Activated CD4-positive, alpha-beta T cell treated with anti-CD3 and anti-CD28 coated beads, Interleukin-2, Interleukin-4, amounts not matched to agents 100 ng/mL and 50 ng/mL, durations not matched to agents 16 hours and 8 hours (primary cell): Measurements from ENCODE around the gene USP6NL.
A peak's percentile ranks its signal among the peaks of the same experiment; 100 is the strongest.

Source experiments
- DNase-seq: peaks from one replicate; pipeline ENCODE4 v3.0.0-alpha.2; 2020; ENCODE audit warnings: low spot score

The USP6NL gene

DNA sequence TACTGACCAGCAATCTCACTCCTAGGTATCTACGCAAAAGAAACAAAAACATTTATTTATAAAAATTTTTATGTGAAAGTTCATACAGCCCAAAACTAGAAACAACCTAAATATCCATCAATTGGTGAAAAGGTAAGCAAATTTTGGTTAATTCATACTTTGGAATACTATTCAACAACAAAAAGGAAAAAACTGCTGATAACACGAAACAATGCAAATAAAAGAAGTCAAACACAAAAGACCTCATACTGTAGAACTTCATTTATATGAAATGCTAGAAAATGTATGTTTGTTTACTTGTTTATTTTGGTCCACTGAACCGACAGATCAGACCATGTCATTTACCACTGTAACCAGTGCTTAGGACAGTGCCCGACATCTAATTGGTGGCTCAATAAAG lies 60.3 kb downstream of the USP6NL start:
- no peak for DNase-seq

DNA sequence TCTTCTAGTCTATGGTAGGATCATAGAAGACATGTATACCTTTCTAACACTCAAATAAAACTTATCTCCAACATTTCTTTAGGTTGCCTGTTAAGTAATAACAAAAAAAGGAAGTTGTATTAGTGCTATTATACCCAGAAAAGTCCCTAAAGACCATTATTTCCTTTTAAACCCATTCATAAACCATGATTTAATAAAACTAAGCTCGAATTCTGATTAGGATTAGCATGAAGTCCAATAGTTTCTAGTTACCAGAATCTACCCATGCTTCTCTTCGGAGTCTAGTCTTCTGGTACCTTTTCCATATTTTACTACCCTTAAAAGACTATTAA lies 62.7 kb downstream of the USP6NL start:
- no peak for DNase-seq

DNA sequence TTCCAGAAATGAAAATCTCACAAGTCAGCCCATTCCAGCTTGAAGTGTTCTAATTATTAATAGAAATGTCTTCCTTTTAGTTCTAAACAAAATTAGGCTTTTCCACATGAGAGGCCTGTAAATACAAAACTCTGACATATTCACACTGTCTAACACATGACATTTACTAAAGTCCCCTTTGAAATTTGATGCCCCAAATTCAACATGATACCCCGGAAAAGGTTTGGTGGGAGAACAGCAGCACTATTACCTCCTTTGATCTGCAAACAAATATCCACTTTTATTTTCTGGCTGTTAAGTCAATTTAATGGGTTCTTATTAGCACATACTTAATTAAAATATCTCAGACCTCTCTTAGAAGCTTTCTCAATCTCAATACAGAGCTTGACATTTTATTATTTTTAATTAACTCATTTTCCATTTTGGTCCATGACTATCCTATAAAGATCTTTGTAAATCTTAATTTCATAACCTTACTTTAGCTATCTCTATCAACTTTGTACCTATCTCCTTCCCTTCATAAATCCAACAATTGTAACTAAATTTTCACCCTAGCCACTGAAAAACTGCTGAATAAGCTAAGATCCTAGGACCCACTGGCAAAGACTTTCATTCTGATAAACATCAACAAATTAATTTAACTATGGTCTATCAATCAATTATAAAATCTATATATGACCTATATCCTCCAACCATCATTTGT lies 63.2 kb downstream of the USP6NL start:
- no peak for DNase-seq

DNA sequence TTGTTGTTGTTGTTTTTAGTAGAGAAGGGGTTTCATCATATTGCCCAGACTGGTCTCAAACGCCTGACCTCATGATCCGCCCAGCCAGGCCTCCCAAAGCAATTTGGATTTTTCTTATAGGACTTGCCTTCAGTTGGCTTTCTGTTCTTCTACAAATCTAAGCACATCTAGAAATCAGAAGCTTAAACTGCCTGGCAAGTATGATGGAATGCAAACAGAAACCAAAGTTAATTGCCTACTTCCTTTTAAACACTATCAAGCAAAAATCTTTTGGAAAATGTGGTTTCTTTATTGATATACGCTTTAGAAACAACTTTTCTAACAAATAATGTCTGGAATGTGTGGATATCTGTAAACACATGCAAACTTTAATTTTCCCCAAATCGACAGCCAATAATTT lies 64.9 kb downstream of the USP6NL start:
- no peak for DNase-seq

DNA sequence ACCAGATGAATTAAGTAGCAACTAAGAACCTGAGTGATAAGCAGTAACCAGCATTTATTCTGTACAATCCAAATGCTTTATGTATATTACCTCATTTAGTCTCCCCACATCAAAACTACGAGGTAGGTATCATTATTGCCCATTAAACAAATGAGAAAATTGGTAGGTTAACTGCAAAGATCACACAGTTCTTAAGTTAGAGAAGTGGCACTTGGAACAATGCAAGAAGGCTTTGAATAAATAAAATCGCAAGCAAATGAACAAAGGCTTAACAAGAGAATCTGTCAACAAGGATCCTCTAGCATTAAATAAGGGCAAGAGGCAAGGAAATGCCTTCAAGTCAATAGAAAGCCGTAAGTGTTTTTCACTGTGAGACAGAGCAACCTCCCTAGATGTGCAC lies 70.2 kb downstream of the USP6NL start:
- DNase-seq, result no peak

DNA sequence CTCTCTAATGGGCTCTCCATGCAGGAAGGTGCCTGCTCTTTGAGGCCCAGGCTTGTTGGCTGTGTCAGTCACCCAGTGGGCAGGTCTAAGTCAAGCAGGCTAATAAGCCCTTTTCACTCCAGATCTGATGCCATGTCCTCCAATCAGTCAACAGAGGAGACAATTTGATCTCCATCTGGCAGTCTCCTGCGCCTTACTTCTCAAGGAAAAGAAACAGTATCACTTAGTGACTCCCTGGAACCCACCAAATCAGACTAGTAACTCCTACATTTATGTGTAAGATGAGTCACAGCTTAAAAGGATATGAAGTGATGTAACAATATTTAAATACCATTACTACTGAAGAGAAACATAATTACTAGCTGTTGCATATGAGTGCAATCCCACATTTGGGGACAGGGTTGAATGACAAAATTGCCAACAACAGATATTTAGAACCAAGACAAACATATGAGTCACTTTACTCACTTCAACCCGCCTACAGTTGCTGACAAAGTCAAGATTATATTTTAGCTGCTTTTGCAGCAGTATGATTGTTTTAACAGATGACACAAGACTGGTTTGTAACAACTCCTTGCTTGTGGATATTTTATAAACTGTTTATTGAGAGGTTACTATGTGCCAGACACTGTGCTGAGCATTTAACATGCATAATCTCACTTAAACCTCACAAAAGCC lies 72.1 kb downstream of the USP6NL start:
- no peak for DNase-seq

DNA sequence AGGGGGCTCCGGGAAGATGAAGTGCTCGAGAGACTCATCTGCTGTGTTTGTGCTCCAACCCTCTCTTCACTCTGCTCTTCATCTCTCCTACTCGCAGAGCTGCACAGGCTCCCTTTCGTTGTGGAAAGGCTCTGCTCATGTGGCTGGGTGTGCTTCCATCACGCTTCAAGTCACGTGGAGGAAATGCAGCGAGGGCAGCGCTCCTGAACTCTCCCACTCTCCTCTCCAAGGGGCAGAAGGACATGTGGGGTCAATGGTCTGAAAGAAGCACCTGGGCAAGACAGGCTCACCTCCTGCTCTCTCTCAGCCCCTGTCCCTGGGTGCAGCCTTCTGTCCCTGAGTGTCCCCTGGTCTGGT lies 72.6 kb downstream of the USP6NL start:
- no peak for DNase-seq

DNA sequence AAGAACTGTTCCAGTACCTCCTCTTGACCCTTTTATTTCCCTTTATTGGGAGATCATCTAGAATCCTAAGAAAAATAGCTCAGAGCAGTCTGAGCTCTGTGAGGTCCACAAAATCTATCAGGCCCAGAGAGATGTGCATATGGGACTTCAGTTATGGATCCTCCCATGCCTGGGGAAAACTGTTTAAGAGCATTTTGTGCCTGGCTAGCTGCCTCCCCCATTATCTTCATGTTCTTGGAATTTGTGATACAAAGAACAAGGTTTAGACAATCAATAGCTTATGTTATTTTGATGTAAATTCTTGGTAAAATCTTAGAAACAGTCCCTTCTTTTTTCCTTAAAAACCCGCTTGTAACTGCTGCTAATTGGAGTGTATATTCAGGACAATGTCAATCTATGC lies 75.2 kb downstream of the USP6NL start:
- no peak for DNase-seq

DNA sequence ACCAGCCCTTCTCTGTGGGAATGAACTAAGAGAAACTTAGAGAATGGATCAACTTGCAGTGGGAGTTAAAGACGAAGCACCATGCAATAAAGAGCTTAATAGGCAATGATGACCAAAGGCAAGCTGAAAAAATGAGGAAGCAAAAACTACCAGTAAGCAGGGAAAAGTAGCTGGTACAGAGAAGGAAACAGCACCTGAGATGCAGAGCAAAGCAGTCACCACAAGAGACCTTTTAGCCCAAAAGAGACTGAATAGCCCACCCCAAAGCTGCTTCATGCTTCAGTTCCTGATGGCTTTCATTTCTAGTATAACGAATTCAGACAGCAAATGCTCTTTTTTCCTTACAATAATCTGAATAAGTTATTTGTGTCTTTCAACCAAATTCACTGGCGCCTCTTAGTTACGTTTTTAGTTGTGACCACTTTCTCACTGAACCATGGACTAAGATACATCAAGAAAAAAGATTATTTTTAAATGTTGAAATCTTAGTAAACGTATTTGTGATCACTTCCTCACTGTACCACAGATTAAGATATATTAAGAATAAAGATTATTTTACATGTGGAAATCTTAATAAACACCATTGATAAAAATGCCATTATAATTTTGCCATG lies 76.0 kb downstream of the USP6NL start:
- DNase-seq, result no peak

DNA sequence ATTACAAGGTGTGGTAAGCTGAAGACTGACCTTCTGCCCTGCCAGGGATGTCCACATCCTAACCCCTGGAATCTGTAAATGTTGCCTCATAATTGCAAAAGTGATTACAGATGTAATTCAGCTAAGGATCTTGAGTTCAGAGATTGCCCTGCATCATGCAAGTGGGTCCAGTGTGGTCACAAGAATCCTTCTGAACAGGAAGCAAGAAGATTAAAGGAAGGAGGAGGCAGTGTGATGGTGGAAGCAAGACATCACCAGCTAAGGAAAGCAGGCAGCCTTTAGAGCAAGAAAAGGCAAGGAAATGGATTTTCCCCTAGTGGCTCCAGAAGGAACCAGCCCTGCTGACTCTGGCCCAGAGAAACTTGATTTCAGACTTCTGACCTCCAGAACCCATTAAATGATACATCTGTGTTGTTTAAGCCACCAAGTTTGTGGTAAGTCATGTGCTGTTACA lies 78.1 kb downstream of the USP6NL start:
- no peak for DNase-seq

DNA sequence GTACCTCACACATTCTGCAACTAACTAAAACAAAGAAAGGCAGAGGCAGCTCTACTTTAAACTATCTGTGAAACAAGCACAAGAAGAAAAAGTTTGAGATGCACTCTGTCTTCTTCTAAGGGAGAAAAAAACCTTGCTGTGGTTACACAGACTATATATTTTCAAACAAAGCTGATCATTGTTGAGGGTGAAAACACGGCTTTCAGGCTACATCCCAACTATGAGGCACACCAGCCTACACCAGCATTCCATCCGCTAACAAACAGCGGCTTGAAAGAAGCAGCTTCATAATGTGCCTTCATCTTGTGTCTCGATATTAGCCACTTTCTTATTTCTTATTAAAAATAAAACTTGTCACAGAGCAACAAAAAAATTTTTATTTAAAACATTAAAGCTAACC lies 79.1 kb downstream of the USP6NL start:
- DNase-seq, result no peak

DNA sequence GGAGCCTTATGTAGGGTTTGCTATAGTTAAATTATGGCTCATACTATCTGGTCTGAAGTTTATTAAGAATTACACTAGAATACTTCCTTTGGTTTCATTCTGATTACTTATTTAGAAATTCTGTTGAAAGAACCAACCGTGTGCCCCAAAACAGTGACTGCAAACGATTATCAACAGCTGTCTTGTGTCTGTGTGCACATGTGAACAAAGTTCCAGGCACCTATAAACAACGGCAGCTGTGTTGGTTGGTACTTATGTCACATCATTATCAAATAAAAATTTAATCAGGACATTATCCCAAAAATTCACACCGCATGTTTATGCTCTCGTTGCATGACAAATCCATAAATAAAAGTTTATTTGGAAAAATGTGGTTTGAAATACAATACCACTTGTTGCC lies 80.6 kb downstream of the USP6NL start:
- DNase-seq, result no peak

DNA sequence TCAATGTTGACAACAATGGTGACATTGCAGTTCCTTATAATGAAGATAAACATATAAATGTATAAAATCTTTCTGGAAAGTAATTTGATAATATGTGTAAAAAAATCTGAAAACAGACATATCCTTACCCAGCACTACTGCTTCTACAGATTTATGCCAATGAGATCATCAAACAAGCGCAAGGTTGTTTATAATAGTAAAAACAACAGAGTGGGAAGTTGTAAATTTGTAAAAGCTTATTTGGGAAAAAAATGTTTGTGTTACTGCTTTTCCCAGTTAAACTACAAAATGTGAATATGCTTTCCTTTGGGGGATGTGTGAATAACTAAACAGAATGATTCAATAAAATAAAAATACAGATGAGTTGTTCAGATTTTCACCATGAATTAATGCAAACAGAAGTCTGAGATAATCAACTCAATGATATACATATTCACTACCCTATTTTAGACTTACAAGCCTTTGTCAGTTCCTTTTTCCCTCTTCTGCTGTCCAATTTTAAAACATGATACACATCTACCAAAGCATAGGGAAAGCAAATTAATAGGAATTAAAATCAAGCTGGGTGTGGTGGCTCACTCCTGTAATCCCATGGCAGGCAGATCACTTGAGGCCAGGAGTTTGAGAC lies 82.1 kb downstream of the USP6NL start:
- no peak for DNase-seq

DNA sequence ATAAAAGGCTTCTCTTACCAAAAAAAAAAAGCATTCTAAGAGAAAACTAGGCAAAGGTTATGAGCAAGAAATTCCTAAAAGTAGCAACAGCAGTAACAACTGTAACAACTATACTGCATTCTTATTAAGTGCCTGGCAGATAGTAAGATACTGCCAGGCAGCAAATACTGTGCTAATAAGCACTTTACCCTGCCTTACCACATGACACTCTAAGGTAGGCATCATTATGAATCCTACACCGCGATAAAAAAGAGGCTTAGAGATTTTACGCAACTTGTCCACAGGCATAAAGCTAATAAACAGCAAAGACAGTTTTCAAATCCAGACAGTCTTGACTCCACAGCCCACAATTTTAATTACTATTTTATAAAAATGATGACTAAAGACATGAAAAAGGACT lies 83.2 kb downstream of the USP6NL start:
- no peak for DNase-seq

DNA sequence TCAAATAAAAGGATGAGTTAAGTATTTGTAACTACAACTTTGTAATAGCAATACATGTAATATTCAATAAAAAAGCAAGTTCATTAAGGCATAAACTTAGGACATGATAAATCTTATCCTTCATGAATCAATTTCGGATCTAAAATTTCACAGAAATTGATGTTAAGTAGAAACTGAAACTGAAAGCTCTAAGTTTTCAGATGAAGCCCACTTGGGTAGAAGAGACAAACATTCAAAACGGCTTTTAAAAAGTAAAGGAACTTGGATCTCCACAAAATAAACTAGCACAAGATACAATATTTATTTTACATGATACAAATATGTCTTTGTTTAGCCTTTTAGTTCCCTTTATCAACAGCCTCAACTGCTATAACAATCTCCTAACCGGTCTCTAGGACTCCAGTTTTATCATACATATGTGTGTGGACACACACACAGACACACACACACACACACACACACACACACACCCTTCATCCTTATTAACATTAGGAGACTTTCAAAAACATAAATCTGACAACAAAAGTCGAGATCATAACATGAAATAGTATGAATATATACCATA lies 83.7 kb downstream of the USP6NL start:
- no peak for DNase-seq

DNA sequence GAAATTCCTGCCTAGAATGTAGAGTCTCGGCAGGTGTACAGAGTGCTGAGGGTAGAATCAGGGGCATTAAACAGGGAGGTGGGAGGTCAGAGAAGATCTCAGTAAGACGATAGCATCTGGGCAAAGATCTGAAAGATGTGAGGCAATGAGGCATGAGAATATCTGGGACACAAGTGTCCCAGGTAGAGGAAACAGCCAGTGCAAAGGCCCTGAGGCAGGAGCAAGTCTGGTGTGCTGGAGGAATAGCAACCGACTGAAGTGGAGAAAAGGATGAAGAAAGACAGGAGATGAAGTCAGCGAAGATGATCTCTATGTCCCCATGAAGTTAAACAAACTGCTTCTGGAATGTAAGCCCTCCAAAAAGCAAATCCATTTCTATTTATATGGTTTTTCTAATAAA lies 84.4 kb downstream of the USP6NL start:
- DNase-seq, result no peak

DNA sequence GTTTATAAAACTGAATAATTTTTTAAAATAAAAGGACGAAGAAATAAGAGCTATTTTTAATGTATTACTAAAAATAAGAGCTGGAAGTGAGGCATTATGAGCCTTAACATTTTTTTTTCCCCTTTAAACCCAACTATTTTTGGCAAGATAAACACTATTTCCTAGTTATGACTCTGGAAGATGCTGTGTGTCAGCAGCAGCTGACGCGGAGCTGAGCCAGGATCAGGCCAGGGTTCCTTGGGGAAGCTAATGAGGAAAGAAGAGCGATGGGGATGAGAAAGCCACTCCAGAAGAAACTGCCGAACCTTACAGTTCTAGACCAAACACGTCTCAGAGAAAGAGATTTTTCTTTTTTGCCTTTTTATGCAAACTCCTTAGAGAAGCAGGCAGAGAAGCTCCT lies 85.9 kb downstream of the USP6NL start:
- no peak for DNase-seq

DNA sequence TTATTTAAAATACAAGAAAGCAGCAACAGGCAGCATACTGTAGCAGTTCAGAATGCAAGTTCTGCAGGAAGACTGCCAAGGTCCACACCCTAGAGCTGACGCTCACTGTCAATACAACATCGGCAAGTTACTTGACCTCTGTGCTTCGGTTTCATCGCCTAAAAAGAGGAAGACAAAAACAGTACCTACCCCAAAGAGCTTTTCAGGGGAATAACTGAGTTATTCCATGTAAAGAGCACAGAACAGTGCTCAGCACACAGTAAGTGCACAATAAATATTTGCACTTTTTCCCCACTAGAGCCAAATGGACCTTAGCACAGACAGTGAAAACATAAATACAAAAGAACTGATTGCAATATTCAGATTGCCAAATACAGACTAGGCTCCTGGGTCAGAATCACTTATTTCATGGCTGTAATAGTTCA lies 88.6 kb downstream of the USP6NL start:
- no peak for DNase-seq

DNA sequence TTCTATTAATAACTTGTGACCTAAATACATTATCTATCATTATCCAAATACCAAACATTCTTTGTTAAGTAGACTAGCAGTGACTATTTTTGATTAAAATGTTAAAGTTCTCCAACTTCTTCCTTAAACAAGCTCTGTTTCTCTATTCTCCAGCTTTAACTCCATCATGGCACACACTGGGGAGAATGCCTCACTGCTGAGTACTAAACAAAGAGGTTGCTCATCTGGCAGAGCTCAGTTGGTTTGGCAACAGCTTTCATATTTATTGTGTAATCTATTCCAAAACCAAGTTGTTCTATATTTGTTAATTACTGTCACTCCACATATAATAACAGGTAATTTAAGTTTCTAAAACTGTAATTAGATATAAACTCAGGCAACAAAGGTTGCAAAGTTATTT lies 89.6 kb downstream of the USP6NL start:
- DNase-seq, result no peak

DNA sequence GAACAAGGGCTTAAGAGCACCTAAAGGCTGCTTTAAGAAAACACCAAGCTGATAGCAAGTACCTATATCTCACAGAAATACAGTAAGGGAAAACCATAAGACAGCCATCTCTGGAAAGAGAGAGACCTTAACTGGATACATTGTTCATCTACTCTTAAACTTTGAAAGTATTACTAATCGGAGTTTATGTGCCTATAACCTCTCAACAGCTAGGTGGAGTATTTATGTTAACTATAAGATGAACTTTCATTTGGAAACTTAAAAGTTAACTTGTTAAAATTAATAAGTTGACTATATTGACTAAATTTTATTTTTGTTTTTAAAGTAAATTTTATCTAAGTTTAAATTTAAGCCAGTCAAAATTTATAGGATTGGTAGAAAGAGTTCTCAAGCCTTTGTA lies 90.6 kb downstream of the USP6NL start:
- no peak for DNase-seq

DNA sequence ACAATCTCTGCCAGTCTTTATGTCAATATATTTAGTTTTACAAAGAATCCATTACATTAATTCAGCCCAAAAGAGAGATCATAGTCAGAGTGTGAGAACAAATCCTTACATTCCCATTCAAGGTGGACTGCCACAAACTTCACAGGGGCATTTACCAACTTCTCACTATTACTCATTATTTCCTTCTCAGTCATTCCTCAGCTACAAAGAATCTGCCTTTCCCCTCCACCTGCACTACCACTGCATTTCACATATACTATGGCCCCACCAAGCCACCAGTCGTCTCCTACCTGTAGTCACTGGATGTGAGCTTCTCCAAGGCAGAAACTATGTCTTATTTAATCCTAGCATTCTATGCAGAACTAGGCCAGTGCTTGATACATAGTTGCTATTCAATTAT lies 94.3 kb downstream of the USP6NL start:
- peak; percentile 50 for DNase-seq

DNA sequence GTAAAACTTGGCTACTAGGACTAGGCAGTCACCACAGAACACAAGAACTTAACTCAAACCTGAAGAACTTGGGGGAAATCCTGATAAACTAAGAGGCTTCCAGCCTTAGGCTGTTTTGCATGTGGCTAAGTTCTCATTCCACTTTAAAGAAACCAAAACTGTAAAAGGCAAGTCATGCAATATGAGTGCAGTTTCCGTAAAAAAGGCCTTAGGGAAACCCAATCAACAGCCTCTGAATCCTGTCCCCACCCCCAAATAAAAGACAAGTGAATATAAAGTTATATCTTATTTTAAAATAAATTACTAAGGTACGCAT lies 95.1 kb downstream of the USP6NL start:
- DNase-seq, result peak; percentile 48
